Measurements from ENCODE around the gene CLDN11.

The CLDN11 gene

GRCh38 chr3:170429050-170429449, 10.4 kb downstream of the CLDN11 start:
- Histone ChIP-seq H3K4me3 (ENCODE audit: low read length) (no peak overlapping the region), H3K9me3 (ENCODE audit: control insufficient read depth, low read depth, low read length) (no peaks in the 10 kb centered on the region), H3K4me1 (ENCODE audit: control insufficient read depth, low read depth, low read length) (peaks cover 26% of the 10 kb centered on the region), H3K27ac (ENCODE audit: low read length) (no peak overlapping the region), H3K27me3 (ENCODE audit: control insufficient read depth, insufficient read depth, low read length) (no peaks in the 10 kb centered on the region), H3K36me3 (ENCODE audit: control insufficient read depth, low read depth, low read length) (no peaks in the 10 kb centered on the region), H3K9ac (ENCODE audit: low read length) (no peak overlapping the region)

GRCh38 chr3:170431054-170431453, 12.4 kb downstream of the CLDN11 start:
- Histone ChIP-seq H3K9ac (ENCODE audit: low read length) (no peak overlapping the region), H3K9me3 (ENCODE audit: control insufficient read depth, low read depth, low read length) (no peaks in the 10 kb centered on the region), H3K4me3 (ENCODE audit: low read length) (no peak overlapping the region), H3K27ac (ENCODE audit: low read length) (no peak overlapping the region), H3K27me3 (ENCODE audit: control insufficient read depth, insufficient read depth, low read length) (no peaks in the 10 kb centered on the region), H3K4me1 (ENCODE audit: control insufficient read depth, low read depth, low read length) (peaks cover 16% of the 10 kb centered on the region), H3K36me3 (ENCODE audit: control insufficient read depth, low read depth, low read length) (no peaks in the 10 kb centered on the region)

DNA sequence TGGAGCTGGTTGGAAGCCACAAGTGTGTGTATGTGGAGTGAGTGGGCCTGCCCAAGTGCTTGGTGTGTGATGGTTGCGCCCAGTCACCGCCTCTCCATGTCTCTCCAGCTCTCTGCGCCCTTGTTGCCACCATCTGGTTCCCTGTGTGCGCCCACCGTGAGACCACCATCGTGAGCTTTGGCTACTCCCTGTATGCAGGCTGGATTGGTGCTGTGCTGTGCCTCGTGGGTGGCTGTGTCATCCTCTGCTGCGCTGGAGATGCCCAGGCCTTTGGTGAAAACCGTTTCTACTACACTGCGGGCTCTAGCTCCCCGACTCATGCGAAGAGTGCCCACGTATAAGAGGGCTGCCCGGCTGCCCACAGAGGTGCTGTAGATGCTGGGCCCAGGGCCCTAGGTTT, 13.7 kb downstream of the CLDN11 start:
- H3K36me3 ChIP-seq (ENCODE audit: control insufficient read depth, low read depth, low read length) = no peaks in the 10 kb centered on the region
- no peak overlapping the region for H3K27ac ChIP-seq (ENCODE audit: low read length)
- no peaks in the 10 kb centered on the region for H3K9me3 ChIP-seq (ENCODE audit: control insufficient read depth, low read depth, low read length)
- no peaks in the 10 kb centered on the region for H3K27me3 ChIP-seq (ENCODE audit: control insufficient read depth, insufficient read depth, low read length)
- no peak overlapping the region for H3K4me3 ChIP-seq (ENCODE audit: low read length)
- no peak overlapping the region for H3K9ac ChIP-seq (ENCODE audit: low read length)
- H3K4me1 ChIP-seq (ENCODE audit: control insufficient read depth, low read depth, low read length) = peaks cover 12% of the 10 kb centered on the region

DNA sequence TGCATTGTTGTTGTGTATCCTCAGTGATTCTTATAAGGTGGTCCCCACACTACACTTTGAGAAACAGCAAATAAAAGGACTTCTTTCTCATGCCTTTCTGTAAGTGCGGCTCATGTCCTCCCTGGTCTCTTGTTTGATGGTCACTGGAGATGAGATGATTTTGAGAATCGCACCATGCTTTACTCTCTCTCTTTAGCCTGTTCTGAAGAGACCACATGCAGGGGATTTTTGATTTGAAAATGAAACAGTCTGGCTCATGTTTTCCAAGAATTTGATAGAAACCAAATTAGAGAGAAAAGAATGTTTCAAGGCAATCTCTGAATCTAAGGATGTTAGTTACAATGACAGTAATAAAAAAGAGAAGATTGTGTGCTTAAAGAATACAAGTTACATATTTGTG, 18.0 kb downstream of the CLDN11 start:
- H3K9me3 ChIP-seq (ENCODE audit: control insufficient read depth, low read depth, low read length) = no peaks in the 10 kb centered on the region
- no peak overlapping the region for H3K9ac ChIP-seq (ENCODE audit: low read length)
- no peak overlapping the region for H3K4me3 ChIP-seq (ENCODE audit: low read length)
- no peaks in the 10 kb centered on the region for H3K36me3 ChIP-seq (ENCODE audit: control insufficient read depth, low read depth, low read length)
- peaks cover 7% of the 10 kb centered on the region for H3K4me1 ChIP-seq (ENCODE audit: control insufficient read depth, low read depth, low read length)
- H3K27ac ChIP-seq (ENCODE audit: low read length) = no peak overlapping the region
- no peaks in the 10 kb centered on the region for H3K27me3 ChIP-seq (ENCODE audit: control insufficient read depth, insufficient read depth, low read length)

DNA sequence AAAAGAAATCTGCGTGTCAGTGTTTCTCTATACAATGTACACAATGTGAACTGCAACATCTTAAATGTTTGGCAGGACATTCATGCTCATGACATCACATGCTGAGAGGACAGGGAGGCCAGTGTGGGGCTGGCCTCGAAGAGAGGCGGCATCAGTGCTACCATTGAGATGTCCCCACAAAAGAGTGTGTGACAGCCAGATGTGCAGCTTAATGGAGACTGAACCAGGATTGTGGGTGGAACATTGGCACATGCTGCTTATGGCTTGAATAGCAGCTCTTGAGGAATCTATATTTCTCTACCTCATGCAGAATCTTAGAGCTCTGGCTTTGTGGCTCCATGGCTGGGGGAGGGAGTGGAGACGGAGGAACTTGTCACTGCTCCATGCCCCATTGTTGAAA, 18.5 kb downstream of the CLDN11 start:
- Histone ChIP-seq H3K4me3 (ENCODE audit: low read length) (no peak overlapping the region), H3K27me3 (ENCODE audit: control insufficient read depth, insufficient read depth, low read length) (no peaks in the 10 kb centered on the region), H3K9me3 (ENCODE audit: control insufficient read depth, low read depth, low read length) (no peaks in the 10 kb centered on the region), H3K4me1 (ENCODE audit: control insufficient read depth, low read depth, low read length) (peaks cover 7% of the 10 kb centered on the region), H3K9ac (ENCODE audit: low read length) (no peak overlapping the region), H3K36me3 (ENCODE audit: control insufficient read depth, low read depth, low read length) (no peaks in the 10 kb centered on the region), H3K27ac (ENCODE audit: low read length) (no peak overlapping the region)

DNA sequence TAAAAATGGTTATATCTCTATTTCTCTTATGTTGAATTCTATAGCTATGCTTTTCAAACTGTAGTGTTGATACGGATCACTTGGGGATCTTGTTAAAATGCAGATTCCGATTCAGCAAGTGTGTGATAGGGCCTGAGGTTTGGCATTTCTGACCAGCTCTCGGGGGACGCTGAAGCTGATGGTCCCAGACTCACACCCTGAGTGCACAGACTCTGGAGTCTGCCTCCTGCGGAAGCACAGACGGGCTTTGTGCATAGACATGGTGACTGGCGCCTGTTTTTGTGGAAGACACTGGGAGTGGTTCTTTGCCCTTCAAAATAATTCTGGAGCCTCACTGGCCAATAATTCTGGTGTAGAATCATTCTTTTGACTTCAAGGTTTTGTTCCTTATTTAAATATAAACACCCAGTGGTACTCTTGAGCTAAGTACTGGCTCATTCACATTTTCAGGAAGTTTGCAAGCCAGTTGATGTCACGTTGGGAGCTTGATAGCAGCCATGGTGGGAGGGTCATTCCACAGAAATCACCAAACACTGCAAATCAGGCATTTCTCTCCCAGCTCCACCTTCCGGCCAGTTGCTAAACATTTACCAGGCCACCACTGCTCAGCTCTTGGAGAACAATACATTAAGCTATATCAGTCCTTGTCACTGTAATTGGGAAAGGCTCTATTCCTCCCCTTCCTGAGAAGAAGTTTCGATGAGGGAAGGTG, 19.2 kb downstream of the CLDN11 start:
- Histone ChIP-seq H3K36me3 (ENCODE audit: control insufficient read depth, low read depth, low read length) (no peaks in the 10 kb centered on the region), H3K4me1 (ENCODE audit: control insufficient read depth, low read depth, low read length) (peaks cover 7% of the 10 kb centered on the region), H3K9me3 (ENCODE audit: control insufficient read depth, low read depth, low read length) (no peaks in the 10 kb centered on the region), H3K9ac (ENCODE audit: low read length) (no peak overlapping the region), H3K27me3 (ENCODE audit: control insufficient read depth, insufficient read depth, low read length) (no peaks in the 10 kb centered on the region), H3K4me3 (ENCODE audit: low read length) (no peak overlapping the region), H3K27ac (ENCODE audit: low read length) (no peak overlapping the region)

GRCh38 chr3:170438836-170439235, 20.2 kb downstream of the CLDN11 start:
- no peak overlapping the region for H3K9ac ChIP-seq (ENCODE audit: low read length)
- no peaks in the 10 kb centered on the region for H3K36me3 ChIP-seq (ENCODE audit: control insufficient read depth, low read depth, low read length)
- H3K27ac ChIP-seq (ENCODE audit: low read length) = no peak overlapping the region
- no peak overlapping the region for H3K4me3 ChIP-seq (ENCODE audit: low read length)
- H3K9me3 ChIP-seq (ENCODE audit: control insufficient read depth, low read depth, low read length) = no peaks in the 10 kb centered on the region
- no peaks in the 10 kb centered on the region for H3K27me3 ChIP-seq (ENCODE audit: control insufficient read depth, insufficient read depth, low read length)
- H3K4me1 ChIP-seq (ENCODE audit: control insufficient read depth, low read depth, low read length) = peaks cover 7% of the 10 kb centered on the region

GRCh38 chr3:170440344-170440743, 21.7 kb downstream of the CLDN11 start:
- H3K9me3 ChIP-seq (ENCODE audit: control insufficient read depth, low read depth, low read length) = no peaks in the 10 kb centered on the region
- no peak overlapping the region for H3K27ac ChIP-seq (ENCODE audit: low read length)
- H3K9ac ChIP-seq (ENCODE audit: low read length) = no peak overlapping the region
- no peak overlapping the region for H3K4me3 ChIP-seq (ENCODE audit: low read length)
- H3K27me3 ChIP-seq (ENCODE audit: control insufficient read depth, insufficient read depth, low read length) = no peaks in the 10 kb centered on the region
- no peaks in the 10 kb centered on the region for H3K36me3 ChIP-seq (ENCODE audit: control insufficient read depth, low read depth, low read length)
- H3K4me1 ChIP-seq (ENCODE audit: control insufficient read depth, low read depth, low read length) = peaks cover 7% of the 10 kb centered on the region

- no peak overlapping the region for H3K9ac ChIP-seq (ENCODE audit: low read length)
- H3K27ac ChIP-seq (ENCODE audit: low read length) = no peak overlapping the region
- no peaks in the 10 kb centered on the region for H3K27me3 ChIP-seq (ENCODE audit: control insufficient read depth, insufficient read depth, low read length)
- no peak overlapping the region for H3K4me3 ChIP-seq (ENCODE audit: low read length)
- no peaks in the 10 kb centered on the region for H3K36me3 ChIP-seq (ENCODE audit: control insufficient read depth, low read depth, low read length)
- no peaks in the 10 kb centered on the region for H3K9me3 ChIP-seq (ENCODE audit: control insufficient read depth, low read depth, low read length)
- peaks cover 7% of the 10 kb centered on the region for H3K4me1 ChIP-seq (ENCODE audit: control insufficient read depth, low read depth, low read length)
Measured at GRCh38 chr3:170441412-170441811, 22.7 kb downstream of the CLDN11 start.

- Histone ChIP-seq H3K9me3 (ENCODE audit: control insufficient read depth, low read depth, low read length) (no peaks in the 10 kb centered on the region), H3K27me3 (ENCODE audit: control insufficient read depth, insufficient read depth, low read length) (no peaks in the 10 kb centered on the region), H3K9ac (ENCODE audit: low read length) (no peak overlapping the region), H3K4me3 (ENCODE audit: low read length) (no peak overlapping the region), H3K4me1 (ENCODE audit: control insufficient read depth, low read depth, low read length) (peaks cover 1% of the 10 kb centered on the region), H3K36me3 (ENCODE audit: control insufficient read depth, low read depth, low read length) (no peaks in the 10 kb centered on the region), H3K27ac (ENCODE audit: low read length) (no peak overlapping the region)
Measured at GRCh38 chr3:170442947-170443346, 24.3 kb downstream of the CLDN11 start.

- H3K27ac ChIP-seq (ENCODE audit: low read length) = no peak overlapping the region
- H3K27me3 ChIP-seq (ENCODE audit: control insufficient read depth, insufficient read depth, low read length) = no peaks in the 10 kb centered on the region
- no peaks in the 10 kb centered on the region for H3K9me3 ChIP-seq (ENCODE audit: control insufficient read depth, low read depth, low read length)
- H3K36me3 ChIP-seq (ENCODE audit: control insufficient read depth, low read depth, low read length) = no peaks in the 10 kb centered on the region
- H3K9ac ChIP-seq (ENCODE audit: low read length) = no peak overlapping the region
- H3K4me1 ChIP-seq (ENCODE audit: control insufficient read depth, low read depth, low read length) = no peaks in the 10 kb centered on the region
- no peak overlapping the region for H3K4me3 ChIP-seq (ENCODE audit: low read length)
Measured at GRCh38 chr3:170443457-170443856, 24.8 kb downstream of the CLDN11 start.

GRCh38 chr3:170448584-170448983, 29.9 kb downstream of the CLDN11 start:
- no peaks in the 10 kb centered on the region for H3K27me3 ChIP-seq (ENCODE audit: control insufficient read depth, insufficient read depth, low read length)
- no peak overlapping the region for H3K4me3 ChIP-seq (ENCODE audit: low read length)
- no peaks in the 10 kb centered on the region for H3K9me3 ChIP-seq (ENCODE audit: control insufficient read depth, low read depth, low read length)
- H3K4me1 ChIP-seq (ENCODE audit: control insufficient read depth, low read depth, low read length) = peaks cover 5% of the 10 kb centered on the region
- H3K36me3 ChIP-seq (ENCODE audit: control insufficient read depth, low read depth, low read length) = no peaks in the 10 kb centered on the region
- H3K27ac ChIP-seq (ENCODE audit: low read length) = no peak overlapping the region
- no peak overlapping the region for H3K9ac ChIP-seq (ENCODE audit: low read length)

Measured in iPS-18a (cell line).